C1 segment of cervical spinal cord (tissue), 14 donors: ENCODE measurements around the gene TSSK6.
A peak's percentile ranks its signal among the peaks of the same experiment; 100 is the strongest.

Source experiments
- DNase-seq, 14 donors: peaks; one replicate each; lab custom pipeline; 2025; lab: John Stamatoyannopoulos, UW

TSSK6 gene

DNA sequence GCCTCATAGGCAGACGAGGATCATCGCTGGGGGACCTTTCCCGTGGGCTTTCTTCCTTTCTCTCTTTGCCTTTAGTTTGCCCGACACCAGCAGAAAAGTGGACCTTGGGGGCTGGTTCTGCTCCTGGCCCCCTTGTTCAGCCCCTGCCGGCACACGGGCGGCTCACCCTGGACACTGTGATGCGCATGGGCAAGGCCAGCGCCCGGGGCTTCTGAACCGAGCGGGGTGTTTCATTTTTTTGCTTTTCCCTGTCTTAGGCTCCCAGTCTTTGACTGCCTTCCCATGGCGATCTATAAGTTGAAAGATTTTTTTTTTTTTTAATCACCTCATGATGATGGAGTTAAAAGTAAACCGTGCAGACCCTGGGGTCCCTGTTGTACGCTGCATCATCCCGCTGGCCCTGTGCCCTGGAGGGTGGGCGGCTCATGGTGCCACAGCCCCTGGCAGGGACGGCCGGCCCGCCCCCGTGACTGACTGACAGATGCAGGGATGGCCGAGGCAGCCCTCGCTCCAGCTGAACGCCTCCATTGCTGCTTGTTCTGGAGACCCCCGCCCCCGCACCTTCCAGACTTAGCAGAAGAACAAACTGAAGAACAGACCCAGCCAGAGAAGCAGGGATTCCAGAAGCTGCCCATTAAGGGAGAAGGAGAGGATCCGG, 9.6 kb downstream of the TSSK6 start:
- DNase-seq: no peak

- DNase-seq: no peak
These were observed 10.3 kb downstream of the TSSK6 start for GRCh38 chr19:19504754-19505668.

DNA sequence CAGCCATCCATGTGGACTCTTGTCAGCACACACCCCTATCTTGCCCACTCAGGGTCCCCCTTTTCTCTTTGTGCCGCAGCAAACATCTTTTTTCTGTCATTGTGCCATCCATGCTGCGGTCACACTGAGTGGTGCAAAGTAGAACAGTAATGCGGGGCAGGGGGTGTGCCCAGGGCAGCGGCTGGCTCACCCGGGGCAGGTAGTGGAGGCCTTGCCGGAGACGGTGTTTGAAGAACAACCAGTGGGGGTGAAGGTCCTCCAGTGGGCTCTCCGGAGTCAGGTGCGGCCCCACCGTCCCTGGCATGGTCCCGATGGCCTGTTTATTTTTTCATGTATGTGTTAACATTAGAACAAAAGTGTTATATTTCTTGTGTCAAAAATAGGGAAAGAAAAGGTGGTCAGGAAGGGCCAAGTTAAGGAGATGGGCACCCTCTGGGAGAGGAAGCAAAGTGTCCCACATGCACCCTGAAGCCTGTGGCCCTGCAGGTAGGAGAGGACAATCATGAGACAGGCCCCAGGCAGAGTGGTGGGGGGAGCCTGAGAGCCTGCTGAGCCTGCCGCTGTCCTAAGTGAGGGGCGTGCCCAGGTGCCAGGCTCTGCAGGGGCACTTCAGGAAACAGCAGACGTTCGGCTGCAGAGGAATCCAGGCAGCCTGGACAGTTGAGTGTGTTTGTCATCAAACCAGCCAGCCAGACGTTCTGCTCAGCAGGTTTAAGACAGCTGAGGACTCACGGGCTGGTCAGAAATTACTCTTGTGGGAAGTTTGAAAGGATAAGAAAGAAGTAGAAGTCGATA, 12.3 kb downstream of the TSSK6 start:
- no peak for DNase-seq

DNA sequence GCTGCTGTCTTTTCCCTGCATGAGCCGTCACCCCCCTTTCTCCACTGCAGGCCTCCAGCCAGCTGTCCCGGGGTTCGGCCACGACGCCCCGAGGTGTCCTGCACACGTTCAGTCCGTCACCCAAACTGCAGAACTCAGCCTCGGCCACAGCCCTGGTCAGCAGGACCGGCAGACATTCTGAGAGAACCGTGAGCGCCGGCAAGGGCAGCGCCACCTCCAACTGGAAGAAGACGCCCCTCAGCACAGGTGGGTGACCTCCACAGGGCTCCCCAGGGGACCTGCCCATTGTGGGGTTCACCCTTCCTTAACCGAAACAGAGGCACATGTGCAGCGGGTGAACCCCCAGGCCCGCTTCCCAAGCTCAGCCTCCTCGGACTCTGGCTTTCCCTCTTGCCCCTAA, 13.1 kb downstream of the TSSK6 start:
- DNase-seq: no peak

DNA sequence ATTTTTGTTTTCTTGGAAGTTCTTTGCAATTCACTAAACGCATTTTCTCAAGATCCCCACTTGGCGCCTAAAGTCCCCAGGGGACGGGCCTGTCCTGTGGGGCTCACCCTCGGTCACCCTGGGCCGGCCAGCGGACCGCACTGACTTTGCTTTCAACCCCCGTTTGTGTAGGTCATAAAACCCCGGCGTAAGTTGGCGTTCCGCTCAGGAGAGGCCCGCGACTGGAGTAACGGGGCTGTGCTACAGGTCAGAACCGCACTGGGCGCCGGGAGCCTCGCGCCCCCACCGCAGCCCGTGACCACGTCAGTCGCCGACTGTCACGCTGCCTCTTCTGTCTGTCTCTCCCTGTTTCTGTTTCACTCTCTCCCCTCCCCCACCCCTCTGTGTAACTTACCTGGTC, 13.6 kb downstream of the TSSK6 start:
- DNase-seq: no peak

DNA sequence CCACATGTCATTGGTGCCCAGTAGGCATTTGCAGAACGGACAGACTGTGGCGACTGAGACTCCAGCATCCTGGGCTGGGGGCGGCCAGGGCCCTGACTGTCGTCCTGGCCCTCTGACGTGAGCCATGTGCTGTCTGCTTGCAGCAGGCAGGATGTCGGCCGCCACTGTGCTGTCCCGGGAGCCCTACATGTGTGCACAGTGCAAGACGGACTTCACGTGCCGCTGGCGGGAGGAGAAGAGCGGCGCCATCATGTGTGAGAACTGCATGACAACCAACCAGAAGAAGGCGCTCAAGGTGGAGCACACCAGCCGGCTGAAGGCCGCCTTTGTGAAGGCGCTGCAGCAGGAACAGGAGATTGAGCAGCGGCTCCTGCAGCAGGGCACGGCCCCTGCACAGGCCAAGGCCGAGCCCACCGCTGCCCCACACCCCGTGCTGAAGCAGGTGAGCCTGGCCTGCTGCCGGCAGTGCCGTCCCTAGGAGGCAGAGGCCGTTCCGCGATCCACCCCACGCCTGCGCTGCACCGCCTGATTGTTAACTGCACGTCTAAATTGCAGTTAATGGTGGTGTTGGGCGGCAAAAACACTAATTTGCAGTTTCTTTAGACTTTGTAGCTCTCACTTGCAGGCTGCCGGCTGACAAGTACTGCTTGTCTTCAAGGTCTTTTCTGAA, 14.2 kb downstream of the TSSK6 start:
- no peak for DNase-seq

- no peak for DNase-seq
These were observed 15.9 kb downstream of the TSSK6 start for GRCh38 chr19:19499272-19499995.

GRCh38 chr19:19498255-19498991, 16.9 kb downstream of the TSSK6 start:
- no peak for DNase-seq

DNA sequence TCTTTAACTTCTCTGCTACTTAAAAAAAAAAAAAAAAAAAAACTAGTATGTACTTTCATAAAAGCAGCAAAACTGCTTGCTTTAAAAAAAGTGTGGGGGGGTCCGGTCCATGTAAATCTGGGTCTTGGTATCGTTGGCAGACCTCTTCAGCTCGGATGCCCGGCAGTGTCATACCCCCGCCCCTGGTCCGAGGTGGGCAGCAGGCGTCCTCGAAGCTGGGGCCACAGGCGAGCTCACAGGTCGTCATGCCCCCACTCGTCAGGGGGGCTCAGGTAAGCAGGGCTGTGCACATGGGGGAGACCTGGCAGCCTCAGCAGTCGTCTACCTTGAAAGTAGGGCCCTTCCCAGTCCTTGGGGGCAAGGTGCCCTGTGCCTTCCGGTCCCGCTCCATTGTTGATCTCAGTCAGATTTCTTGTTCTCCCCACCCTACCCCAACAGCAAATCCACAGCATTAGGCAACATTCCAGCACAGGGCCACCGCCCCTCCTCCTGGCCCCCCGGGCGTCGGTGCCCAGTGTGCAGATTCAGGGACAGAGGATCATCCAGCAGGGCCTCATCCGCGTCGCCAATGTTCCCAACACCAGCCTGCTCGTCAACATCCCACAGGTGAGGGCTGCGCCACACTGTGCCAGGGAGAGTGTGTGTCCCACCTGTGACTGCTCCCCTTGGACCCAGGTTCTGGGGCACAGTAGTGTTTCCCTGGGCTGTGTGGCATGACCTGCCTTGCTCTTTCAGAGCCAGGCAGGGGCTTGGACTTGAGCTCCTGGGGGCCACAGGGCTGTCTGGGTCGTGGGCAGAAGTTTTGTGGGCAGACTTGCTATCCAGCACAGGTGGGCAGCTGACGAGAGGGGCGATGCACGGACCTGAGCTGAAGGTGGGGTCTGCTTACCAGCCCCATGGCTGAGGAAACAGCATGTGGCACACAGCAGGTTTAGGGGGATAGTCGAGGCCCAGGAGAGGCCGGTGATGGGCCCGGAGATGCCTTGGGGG, 19.4 kb downstream of the TSSK6 start:
- no peak for DNase-seq

DNA sequence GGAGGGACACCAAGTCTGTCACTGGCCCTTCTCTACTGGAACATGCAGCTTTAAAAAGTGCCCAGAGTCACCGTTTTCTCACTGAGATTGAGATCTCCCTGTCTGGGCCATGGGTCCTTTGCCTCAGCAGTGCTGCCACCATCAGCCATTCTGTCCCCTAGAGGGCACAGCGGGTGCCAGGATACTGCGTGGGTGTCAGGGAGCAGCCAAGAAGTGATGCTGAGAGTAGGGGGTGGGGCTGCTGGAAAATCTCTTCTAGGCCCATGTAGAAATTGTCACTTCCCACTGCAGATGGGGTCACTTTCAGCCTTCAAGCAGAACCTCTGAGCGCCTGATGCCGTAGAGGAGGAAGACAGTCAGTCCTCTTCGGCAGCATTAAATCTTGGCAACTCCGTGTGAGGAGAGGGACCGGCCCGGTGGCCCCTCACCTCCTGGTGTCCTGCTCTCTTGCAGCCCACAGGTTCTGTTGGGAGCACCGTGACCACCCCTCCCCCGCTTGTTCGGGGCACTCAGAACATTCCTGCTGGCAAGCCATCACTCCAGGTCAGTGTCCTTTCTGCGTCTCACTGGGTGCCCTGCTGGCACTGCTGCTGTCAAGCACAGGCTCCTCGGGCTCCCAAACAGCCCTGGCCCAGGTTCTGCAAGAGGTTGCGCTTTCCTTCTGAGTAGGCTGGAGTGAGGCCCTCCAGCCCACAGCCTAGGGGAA, 21.4 kb downstream of the TSSK6 start:
- DNase-seq: peak in 3 of 14 donors; percentile 8 to 60 (median 8)

GRCh38 chr19:19492026-19492610, 23.2 kb downstream of the TSSK6 start:
- DNase-seq: no peak

DNA sequence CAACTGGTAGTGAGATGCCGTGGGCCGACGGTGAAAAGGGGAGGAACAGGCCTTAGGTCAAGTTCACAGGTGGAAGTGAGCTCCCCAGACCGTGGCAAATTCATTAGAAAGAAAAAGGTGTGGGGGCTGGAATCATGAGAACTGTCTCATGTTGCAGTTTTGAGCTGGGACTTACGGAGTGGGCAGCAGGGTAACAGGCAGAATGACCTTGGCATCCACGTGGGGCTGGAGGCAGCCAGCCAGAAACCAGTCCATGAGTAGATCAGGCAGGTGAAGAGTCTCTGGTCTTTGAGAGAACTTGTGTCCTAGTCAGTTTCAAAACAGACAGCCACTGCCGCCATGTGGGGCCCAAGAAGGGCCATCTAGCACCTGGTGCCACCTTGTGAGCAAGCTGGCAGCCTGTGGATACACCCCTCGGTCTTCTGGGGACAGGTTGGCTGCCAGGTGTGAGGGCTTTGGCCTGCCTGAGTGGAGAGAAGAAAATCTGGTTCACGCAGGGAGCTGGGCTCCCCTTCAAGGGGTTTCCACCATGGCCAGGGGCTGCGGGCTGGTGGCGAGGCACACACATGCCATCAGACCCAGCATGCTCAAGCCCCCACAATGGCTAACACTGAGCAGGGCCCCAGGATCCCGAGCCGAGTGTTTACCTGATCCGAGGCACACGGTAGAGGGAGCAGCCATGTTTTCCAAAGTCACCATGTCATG, 23.9 kb downstream of the TSSK6 start:
- no peak for DNase-seq

DNA sequence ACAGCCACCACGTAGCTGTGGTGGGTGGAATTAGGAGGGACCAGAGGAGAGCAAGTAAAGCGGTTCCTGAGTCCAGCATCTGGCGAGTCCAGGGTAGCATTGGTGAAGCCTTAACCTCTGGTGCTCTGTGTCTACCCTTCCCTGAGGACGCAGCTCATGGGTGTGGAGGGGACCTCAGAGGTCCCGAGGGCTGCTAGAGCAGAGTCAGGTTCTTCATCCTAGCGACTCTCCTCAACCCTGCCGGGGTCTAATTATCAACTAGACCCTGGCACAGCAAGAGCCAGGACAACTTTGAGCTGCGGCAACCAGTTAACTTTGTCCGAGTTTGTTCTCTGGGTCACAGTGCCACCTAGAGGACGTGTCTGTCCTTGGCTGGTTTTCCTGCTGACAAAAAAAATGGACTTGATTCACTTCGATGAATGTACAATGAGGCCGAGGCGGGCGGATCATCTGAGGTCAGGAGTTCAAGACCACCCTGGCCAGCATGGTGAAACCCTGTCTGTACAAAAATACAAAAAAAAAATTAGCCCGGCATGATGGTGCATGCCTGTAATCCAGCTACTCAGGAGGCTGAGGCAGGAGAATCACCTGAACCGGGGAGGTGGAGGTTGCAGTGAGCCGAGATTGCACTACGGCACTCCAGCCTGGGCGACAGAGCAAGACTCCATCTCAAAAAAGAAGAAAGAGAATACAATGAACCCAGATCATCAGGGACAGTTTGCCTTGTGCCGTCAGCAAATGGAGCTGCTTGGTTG, 25.0 kb downstream of the TSSK6 start:
- peak in 13 of 14 donors; percentile 15 to 78 (median 59) for DNase-seq

DNA sequence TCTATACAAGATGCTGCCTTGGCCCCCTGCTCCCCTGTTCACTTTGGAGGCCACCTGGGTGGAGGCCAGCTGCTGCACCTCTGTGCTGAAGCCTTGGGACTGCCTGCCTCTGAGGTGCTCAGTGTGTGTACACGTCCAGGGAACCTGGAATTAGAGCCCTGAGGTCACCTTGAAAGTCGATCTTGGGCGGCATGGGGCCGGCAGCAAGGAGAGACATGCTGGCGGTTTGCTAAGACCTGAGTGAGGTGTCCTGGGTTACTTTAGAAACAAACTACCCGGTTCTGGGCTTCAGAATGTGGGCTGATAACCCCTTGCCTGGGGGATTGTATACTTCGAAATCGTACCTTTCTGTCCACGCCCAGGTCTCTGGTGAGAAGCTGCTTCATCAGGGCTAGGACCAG, 25.5 kb downstream of the TSSK6 start:
- DNase-seq: no peak

GRCh38 chr19:19488875-19489690, 26.3 kb downstream of the TSSK6 start:
- peak in 12 of 14 donors; percentile 4 to 74 (median 44) for DNase-seq
